ENCODE measurements around the gene ATCAY.

Gene ATCAY

GRCh38 chr19:3910105-3910504, 29.6 kb downstream of the ATCAY start:
- no peak for TF ChIP-seq POLR2A (IDR thresholded peaks at IDR 0.05; ENCODE audit: extremely low read depth, insufficient read length)
- no peak for TF ChIP-seq MYC (IDR thresholded peaks at IDR 0.05; ENCODE audit: low read depth, low read length)
- no peak for TF ChIP-seq MAX (IDR thresholded peaks at IDR 0.05; ENCODE audit: low read depth, low read length)
- DNase-seq (ENCODE audit: low read depth) = no peak
- H3K4me3 ChIP-seq (ENCODE audit: low read depth, low read length) = no peak overlapping the region

- no peak for DNase-seq (ENCODE audit: low read depth)
- no peak for TF ChIP-seq CTCF (IDR thresholded peaks at IDR 0.05; ENCODE audit: low read depth, low read length)
- H3K4me3 ChIP-seq (ENCODE audit: low read depth, low read length) = no peak overlapping the region
These were observed 33.7 kb downstream of the ATCAY start for GRCh38 chr19:3914199-3914598.

- no peak for DNase-seq (ENCODE audit: low read depth)
- no peak for TF ChIP-seq MYC (IDR thresholded peaks at IDR 0.05; ENCODE audit: low read depth, low read length)
- no peak for TF ChIP-seq CTCF (IDR thresholded peaks at IDR 0.05; ENCODE audit: low read depth, low read length)
- TF ChIP-seq MAX (IDR thresholded peaks at IDR 0.05; ENCODE audit: low read depth, low read length) = no peak
- TF ChIP-seq POLR2A (IDR thresholded peaks at IDR 0.05; ENCODE audit: extremely low read depth, insufficient read length) = no peak
- H3K4me3 ChIP-seq (ENCODE audit: low read depth, low read length) = no peak overlapping the region
These were observed 35.5 kb downstream of the ATCAY start for GRCh38 chr19:3916033-3916432.

- TF ChIP-seq CTCF (IDR thresholded peaks at IDR 0.05; ENCODE audit: low read depth, low read length) (no peak), MYC (IDR thresholded peaks at IDR 0.05; ENCODE audit: low read depth, low read length) (no peak), POLR2A (IDR thresholded peaks at IDR 0.05; ENCODE audit: extremely low read depth, insufficient read length) (no peak), MAX (IDR thresholded peaks at IDR 0.05; ENCODE audit: low read depth, low read length) (no peak)
- H3K4me3 ChIP-seq (ENCODE audit: low read depth, low read length) = no peak overlapping the region
- no peak for DNase-seq (ENCODE audit: low read depth)
These were observed 39.3 kb downstream of the ATCAY start for GRCh38 chr19:3919793-3920192.

- TF ChIP-seq MAX (IDR thresholded peaks at IDR 0.05; ENCODE audit: low read depth, low read length) (no peak), POLR2A (IDR thresholded peaks at IDR 0.05; ENCODE audit: extremely low read depth, insufficient read length) (no peak), MYC (IDR thresholded peaks at IDR 0.05; ENCODE audit: low read depth, low read length) (no peak), CTCF (IDR thresholded peaks at IDR 0.05; ENCODE audit: low read depth, low read length) (no peak)
- H3K4me3 ChIP-seq (ENCODE audit: low read depth, low read length) = no peak overlapping the region
- DNase-seq (ENCODE audit: low read depth) = no peak
These were observed 42.7 kb downstream of the ATCAY start for GRCh38 chr19:3923096-3923758.

- DNase-seq (ENCODE audit: low read depth) = no peak
- H3K4me3 ChIP-seq (ENCODE audit: low read depth, low read length) = no peak overlapping the region
- TF ChIP-seq MAX (IDR thresholded peaks at IDR 0.05; ENCODE audit: low read depth, low read length) = no peak
- no peak for TF ChIP-seq POLR2A (IDR thresholded peaks at IDR 0.05; ENCODE audit: extremely low read depth, insufficient read length)
- no peak for TF ChIP-seq MYC (IDR thresholded peaks at IDR 0.05; ENCODE audit: low read depth, low read length)
- TF ChIP-seq CTCF (IDR thresholded peaks at IDR 0.05; ENCODE audit: low read depth, low read length) = no peak
These were observed 43.4 kb downstream of the ATCAY start for GRCh38 chr19:3923912-3924311.
